ENCODE measurements around the gene TENT4A.

- TF ChIP-seq CTCF (IDR thresholded peaks at IDR 0.05) (peak in 1 of 4 experiments; percentile 15), POLR2AphosphoS5 (IDR thresholded peaks at IDR 0.05) (no peak)
Measured at GRCh38 chr5:6712142-6712576, 1.1 kb upstream of the TENT4A start.
